ENCODE measurements around the gene RNF222. TPM values are rescaled to one million over a fixed set of nuclear protein-coding genes. Genes with fewer than 3 reads are reported as not detected.

RNF222 gene
- total and polyA plus RNA-seq, 2 of the 4 experiments (the other 2 are of a cell fraction) = not detected

- H2AK9ac ChIP-seq (replicated peaks; ENCODE audit: low read depth, low read length, poor library complexity) = peak overlapping the region; percentile 28
- in situ Hi-C loops (cut with MboI; ENCODE audit: low sequenced_read_pairs) = no loop called here
- no peak overlapping the region for H3K56ac ChIP-seq (ENCODE audit: extremely low read depth, insufficient read depth, low read length)
- no peaks in the 10 kb centered on the region for H3K27me3 ChIP-seq (ENCODE audit: control insufficient read depth, insufficient read depth, low read length)
- peaks cover 14% of the 10 kb centered on the region for H3K36me3 ChIP-seq (ENCODE audit: control insufficient read depth, insufficient read depth, low read length)
- no peak overlapping the region for H4K5ac ChIP-seq (ENCODE audit: low read depth, low read length)
- H2BK120ac ChIP-seq (ENCODE audit: low read depth, low read length) = no peak overlapping the region
- POLR2A ChIA-PET (ENCODE audit: unreplicated experiment) = no interaction called here
- H4K20me1 ChIP-seq (ENCODE audit: insufficient read depth, low read length) = peaks cover 2% of the 10 kb centered on the region; the same call in 1 of the 2 replicates
- no peak overlapping the region for H3K4ac ChIP-seq (ENCODE audit: low read depth, low read length)
- no peak for ATAC-seq (ENCODE audit: low read depth)
- dilution Hi-C loops (cut with HindIII; ENCODE audit: low sequenced_read_pairs, unreplicated experiment) = no loop called here
- BruUV-seq (replicated peaks) = no TSS peak
- no peaks in the 10 kb centered on the region for H3K9me3 ChIP-seq (ENCODE audit: control insufficient read depth, insufficient read depth, low read length)
- no peak overlapping the region for H2AK5ac ChIP-seq (ENCODE audit: low read depth, low read length)
- no peak overlapping the region for H4K8ac ChIP-seq (ENCODE audit: low read depth in 2 of 2, low read length in 2 of 2)
- no peak overlapping the region for H3K18ac ChIP-seq (ENCODE audit: low read depth, low read length)
- peak; percentile 45 for DNase-seq
- H2BK15ac ChIP-seq (ENCODE audit: low read depth, low read length) = no peak overlapping the region
- 81% methylated on average over 3 of the region's 4 CpGs; no CpG with 5 or more reads in 1 of the 2 experiments for WGBS, 2 experiments (ENCODE audit: extremely low coverage in 2 of 2, insufficient read length in 1 of 2)
- no peak overlapping the region for H3K14ac ChIP-seq (replicated peaks; ENCODE audit: low read depth, low read length)
- TF ChIP-seq CHD1 (IDR thresholded peaks at IDR 0.05; ENCODE audit: low read depth, low read length) (no peak), SMC3 (IDR thresholded peaks at IDR 0.05; ENCODE audit: low read depth, low read length) (no peak), RFX5 (IDR thresholded peaks at IDR 0.05; ENCODE audit: low read depth, low read length) (no peak), MXI1 (IDR thresholded peaks at IDR 0.05; ENCODE audit: borderline replicate concordance, low read depth, low read length) (no peak), POLR2A (IDR thresholded peaks at IDR 0.05; ENCODE audit: low read depth, low read length) (no peak), CTCF (conservative IDR thresholded peaks at IDR 0.05; ENCODE audit: low read depth, low read length) (no peak), ELK1 (IDR thresholded peaks at IDR 0.05; ENCODE audit: borderline replicate concordance, low read depth, low read length) (no peak)
- no peak overlapping the region for H3K27ac ChIP-seq (ENCODE audit: insufficient read depth, low read length)
- peaks cover 8 to 14% of the 10 kb centered on the region in 2 experiments for H3K79me1 ChIP-seq (ENCODE audit: low read depth in 1 of 2, low read length in 2 of 2)
- no peak overlapping the region for H3K23ac ChIP-seq (ENCODE audit: low read depth, low read length)
- H2BK5ac ChIP-seq (ENCODE audit: low read depth, low read length, poor library complexity, severe bottlenecking) = no peak overlapping the region
- peaks cover 5% of the 10 kb centered on the region for H3K4me1 ChIP-seq (ENCODE audit: control insufficient read depth, insufficient read depth, low read length)
- peaks cover 9% of the 10 kb centered on the region; the same call in 1 of the 2 replicates for H3K9me1 ChIP-seq (ENCODE audit: insufficient read depth, low read length)
- H2AFZ ChIP-seq (replicated peaks; ENCODE audit: low read length, poor library complexity) = no peak overlapping the region
- no peak overlapping the region for H2BK20ac ChIP-seq (ENCODE audit: low read depth, low read length)
- no peak overlapping the region for H4K91ac ChIP-seq (ENCODE audit: insufficient read depth, low read depth, low read length)
- H3K4me3 ChIP-seq (ENCODE audit: insufficient read depth, low read depth, low read length) = no peak overlapping the region
- H3K4me2 ChIP-seq (ENCODE audit: low read depth, low read length) = no peak overlapping the region
- H3K9ac ChIP-seq (ENCODE audit: low read depth, low read length) = no peak overlapping the region
- intact Hi-C loops (cut with micrococcal nuclease) = no loop called here
- CTCF ChIA-PET = no interaction called here
Measured at GRCh38 chr17:8371786-8372185, 25.8 kb downstream of the RNF222 start.

All from IMR-90 (cell line).